HFF-Myc (cell line): ENCODE data around the gene TNFRSF1B.

ENCODE experiments used
- DNase-seq: peaks from one replicate; pipeline ENCODE4 v3.0.0-alpha.2; 2011; ENCODE audit warnings: low read depth; ENCODE audit errors: extremely low read depth
- H3K4me3 ChIP-seq: replicated peaks from 2 replicates; pipeline ENCODE4 v1.5.1; 2011; ENCODE audit warnings: low read depth, mild to moderate bottlenecking, control low read depth, low read length
- TF ChIP-seq, protein P1 (sequence below): IDR thresholded peaks from 2 replicates; pipeline ENCODE4 v1.5.1; 2012; ENCODE audit warnings: mild to moderate bottlenecking, low read depth, low read length, control low read depth; ENCODE audit errors: missing control alignments

The TNFRSF1B gene

DNA sequence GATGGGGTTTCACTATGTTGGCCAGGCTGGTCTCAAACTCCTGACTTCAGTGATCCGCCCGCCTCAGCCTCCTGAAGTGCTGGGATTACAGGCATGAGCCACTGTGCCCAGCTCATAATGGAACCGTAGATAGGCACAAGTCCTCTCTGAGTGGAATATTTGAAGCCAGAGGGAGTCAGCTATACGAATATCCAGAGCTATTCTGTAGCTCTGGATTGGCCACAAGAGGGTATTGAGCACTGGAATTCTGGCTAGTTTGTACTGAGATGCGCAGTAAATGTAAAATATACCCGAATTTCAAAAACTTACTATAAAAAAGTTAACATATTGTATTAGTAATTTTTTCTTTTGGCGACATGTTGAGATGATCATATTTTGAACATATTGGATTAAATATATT is 62.2 kb downstream of the TNFRSF1B start:
- DNase-seq = no peak
- TF ChIP-seq, protein P1, sequence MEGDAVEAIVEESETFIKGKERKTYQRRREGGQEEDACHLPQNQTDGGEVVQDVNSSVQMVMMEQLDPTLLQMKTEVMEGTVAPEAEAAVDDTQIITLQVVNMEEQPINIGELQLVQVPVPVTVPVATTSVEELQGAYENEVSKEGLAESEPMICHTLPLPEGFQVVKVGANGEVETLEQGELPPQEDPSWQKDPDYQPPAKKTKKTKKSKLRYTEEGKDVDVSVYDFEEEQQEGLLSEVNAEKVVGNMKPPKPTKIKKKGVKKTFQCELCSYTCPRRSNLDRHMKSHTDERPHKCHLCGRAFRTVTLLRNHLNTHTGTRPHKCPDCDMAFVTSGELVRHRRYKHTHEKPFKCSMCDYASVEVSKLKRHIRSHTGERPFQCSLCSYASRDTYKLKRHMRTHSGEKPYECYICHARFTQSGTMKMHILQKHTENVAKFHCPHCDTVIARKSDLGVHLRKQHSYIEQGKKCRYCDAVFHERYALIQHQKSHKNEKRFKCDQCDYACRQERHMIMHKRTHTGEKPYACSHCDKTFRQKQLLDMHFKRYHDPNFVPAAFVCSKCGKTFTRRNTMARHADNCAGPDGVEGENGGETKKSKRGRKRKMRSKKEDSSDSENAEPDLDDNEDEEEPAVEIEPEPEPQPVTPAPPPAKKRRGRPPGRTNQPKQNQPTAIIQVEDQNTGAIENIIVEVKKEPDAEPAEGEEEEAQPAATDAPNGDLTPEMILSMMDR = no peak
- no peak overlapping the region for H3K4me3 ChIP-seq

DNA sequence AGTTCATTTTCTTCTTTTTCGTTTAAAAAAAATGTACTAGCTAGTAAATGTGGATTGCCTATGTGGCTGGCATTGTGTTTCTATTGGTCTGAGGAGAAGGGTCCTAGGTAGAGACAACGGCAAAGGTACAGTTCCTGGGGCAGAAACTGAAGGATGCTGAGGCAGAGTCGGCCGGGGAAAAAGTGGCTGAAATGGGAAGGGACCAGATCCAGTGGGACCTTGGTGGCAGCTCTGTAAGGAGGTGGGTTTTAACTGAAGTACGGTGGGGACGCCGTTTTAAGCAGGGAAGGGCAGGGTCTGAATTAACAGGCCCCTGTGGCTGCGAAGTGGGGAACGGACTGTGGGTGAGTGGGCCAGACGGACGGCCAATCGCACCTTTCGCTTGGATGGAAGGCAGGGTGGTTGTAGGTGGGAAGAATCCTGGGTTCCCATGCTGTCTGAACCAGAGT is 62.6 kb downstream of the TNFRSF1B start:
- H3K4me3 ChIP-seq = no peak overlapping the region
- no peak for DNase-seq
- TF ChIP-seq, protein P1 = no peak

DNA sequence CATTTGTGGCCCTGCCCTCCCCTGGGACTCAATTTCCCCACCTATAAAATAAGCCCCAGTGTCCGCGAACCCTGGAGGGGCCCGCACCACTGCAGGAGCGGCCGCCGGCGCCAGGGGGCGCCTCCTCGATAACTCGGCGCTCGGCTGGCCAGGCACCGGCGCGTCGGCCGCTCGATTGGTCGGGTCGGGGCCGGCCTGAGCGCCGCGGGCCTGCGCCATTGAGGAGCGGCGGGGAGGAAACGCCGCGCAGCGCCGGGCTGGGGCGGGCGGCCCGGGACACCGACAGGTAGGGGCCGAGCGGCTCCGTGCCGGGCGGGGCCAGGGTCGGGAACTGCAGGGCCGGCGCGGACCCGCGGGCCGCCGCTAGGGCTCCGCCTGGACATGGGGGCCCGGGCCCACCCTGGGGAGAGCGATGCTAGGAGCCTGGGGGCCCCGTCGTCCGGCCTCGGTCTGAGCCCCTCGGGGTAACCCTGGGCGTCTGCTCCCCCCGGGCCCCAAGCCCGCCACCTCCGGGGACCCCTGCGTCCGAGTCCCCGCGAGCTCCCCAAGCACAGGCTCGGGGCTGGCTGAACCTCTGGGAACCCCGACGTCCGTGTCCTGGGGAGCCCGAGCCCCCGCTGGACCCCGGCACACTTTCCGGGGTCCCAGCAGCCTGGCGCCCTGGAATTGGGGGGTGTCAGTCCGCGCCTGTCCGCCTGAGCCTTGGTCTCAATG is 63.2 kb downstream of the TNFRSF1B start, which contains the start of gene VPS13D:
VPS13D (plus strand) TSS at position 196 of the 714 bp plus-strand sequence. CDS start 4,237 bp downstream, outside the sequence.
- H3K4me3 ChIP-seq = peak within 1 kb of the TSS; percentile 96
- TF ChIP-seq, protein P1 = peak; percentile 84
- DNase-seq = no peak

DNA sequence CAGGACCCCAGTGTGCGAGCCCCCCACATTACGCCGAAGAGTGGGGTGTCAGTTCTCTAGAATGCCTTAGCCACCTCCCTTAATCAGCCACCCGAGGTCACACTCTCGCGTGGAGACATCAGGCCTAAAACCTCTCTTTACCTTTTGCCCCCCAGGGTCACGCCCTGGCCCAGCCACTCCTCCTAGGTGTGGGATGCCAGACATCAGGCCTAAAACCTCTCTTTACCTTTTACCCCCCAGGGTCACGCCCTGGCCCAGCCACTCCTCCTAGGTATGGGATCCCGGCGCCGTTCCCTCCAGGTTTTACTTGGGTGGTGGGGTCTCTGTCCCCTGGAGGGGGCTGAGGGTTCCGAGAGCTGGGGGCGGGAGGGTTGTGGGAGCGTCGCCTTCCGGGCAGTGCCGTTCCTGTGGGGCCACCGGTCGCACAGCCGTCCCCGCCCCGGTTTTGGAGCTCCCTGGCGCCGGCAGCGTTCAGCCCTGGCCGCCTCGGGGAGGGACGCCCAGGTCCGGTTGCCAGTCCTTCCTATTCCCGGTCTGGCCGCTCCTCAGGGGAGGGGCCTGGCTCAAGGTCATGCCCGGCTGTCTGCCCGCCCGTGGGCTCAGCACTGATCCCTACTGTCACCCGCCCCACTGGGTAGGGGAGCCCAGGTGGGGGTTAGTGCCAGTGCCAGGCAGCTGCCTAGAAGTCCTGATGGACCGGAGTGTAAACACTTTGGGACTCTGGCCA is 63.9 kb downstream of the TNFRSF1B start:
- DNase-seq = no peak
- peak overlapping the region; percentile 96 for H3K4me3 ChIP-seq
- TF ChIP-seq, protein P1 = no peak

DNA sequence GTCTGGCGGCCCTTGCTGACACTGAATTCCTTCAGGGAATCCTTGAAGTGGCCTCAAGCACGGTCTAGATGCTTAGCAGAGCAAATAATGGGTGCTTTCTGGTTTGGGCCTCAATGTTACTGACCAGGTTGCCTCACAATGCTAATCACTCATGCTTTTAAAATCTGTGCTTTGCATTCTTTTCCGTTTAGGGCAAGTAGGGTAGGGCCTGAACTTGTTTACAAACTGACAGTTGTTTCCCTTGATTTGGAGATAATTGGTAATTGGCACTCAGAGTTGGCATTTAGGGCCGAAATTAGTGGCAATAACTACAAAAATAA is 64.4 kb downstream of the TNFRSF1B start:
- DNase-seq = no peak
- H3K4me3 ChIP-seq = peak overlapping the region; percentile 96
- TF ChIP-seq, protein P1 = no peak

DNA sequence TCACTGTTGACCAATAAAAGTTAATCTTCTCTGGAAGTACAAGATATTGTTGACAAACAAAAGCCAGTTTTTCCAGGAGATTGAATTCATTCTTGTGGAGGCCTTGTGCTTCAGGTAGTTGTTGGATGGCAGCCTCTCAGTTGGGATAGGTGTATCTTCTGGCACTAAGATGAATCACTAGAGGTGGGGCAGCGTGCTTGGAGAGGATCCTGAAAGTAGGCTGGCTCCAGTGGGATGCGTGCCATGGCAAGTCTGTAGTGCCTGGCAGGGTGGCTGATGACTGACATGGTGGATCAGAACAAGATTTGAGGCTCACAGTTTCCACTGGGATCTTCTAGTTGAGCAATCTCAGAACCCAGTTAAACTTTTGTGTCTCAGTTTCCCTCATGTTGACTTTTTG is 65.4 kb downstream of the TNFRSF1B start:
- no peak for DNase-seq
- TF ChIP-seq, protein P1 = no peak
- no peak overlapping the region for H3K4me3 ChIP-seq
